Stimulated activated CD8-positive, alpha-beta memory T cell treated with anti-CD3 and anti-CD28 coated beads, Interleukin-7, amount 100 ng/mL, for 1 hour (primary cell): ENCODE data around the gene ALDH7A1.
"Not testable (repeated sequence)": the region's sequence is repeated elsewhere in the genome, so short reads cannot be mapped to it uniquely, and the experiment has no call there.

Experiments
- DNase-seq, 2 donors: peaks; one replicate each; pipeline ENCODE4 v3.0.0-alpha.2; 2020; ENCODE audit warnings: low read depth in 2 of 2

Gene ALDH7A1

GRCh38 chr5:126534553-126534952, 60.5 kb downstream of the ALDH7A1 start:
- DNase-seq: no peak

- DNase-seq: no peak
Measured at GRCh38 chr5:126531543-126532120, 63.4 kb downstream of the ALDH7A1 start.

GRCh38 chr5:126527892-126528291, 67.1 kb downstream of the ALDH7A1 start:
- no peak for DNase-seq

GRCh38 chr5:126527158-126527557, 67.9 kb downstream of the ALDH7A1 start:
- DNase-seq: no peak

GRCh38 chr5:126526493-126526892, 68.5 kb downstream of the ALDH7A1 start:
- no peak for DNase-seq

GRCh38 chr5:126525630-126526245, 69.3 kb downstream of the ALDH7A1 start:
- no peak for DNase-seq

GRCh38 chr5:126523818-126524510, 71.1 kb downstream of the ALDH7A1 start:
- no peak for DNase-seq

GRCh38 chr5:126521130-126521529, 73.9 kb downstream of the ALDH7A1 start:
- no peak for DNase-seq

GRCh38 chr5:126520593-126520953, 74.4 kb downstream of the ALDH7A1 start:
- DNase-seq: no peak

- DNase-seq: no peak
Measured at GRCh38 chr5:126519637-126520592, 75.1 kb downstream of the ALDH7A1 start.

- not testable (repeated sequence) for DNase-seq
Measured at GRCh38 chr5:126519223-126519622, 75.8 kb downstream of the ALDH7A1 start.

- DNase-seq: no peak
Measured at GRCh38 chr5:126516852-126517251, 78.2 kb downstream of the ALDH7A1 start.

- no peak for DNase-seq
Measured at GRCh38 chr5:126516133-126516532, 78.9 kb downstream of the ALDH7A1 start.

- DNase-seq: no peak
Measured at GRCh38 chr5:126515337-126515736, 79.7 kb downstream of the ALDH7A1 start.

GRCh38 chr5:126514558-126515141, 80.4 kb downstream of the ALDH7A1 start:
- DNase-seq: no peak

GRCh38 chr5:126514131-126514557, 80.9 kb downstream of the ALDH7A1 start:
- DNase-seq: no peak

- no peak for DNase-seq
Measured at GRCh38 chr5:126513703-126514102, 81.3 kb downstream of the ALDH7A1 start.

- no peak for DNase-seq
Measured at GRCh38 chr5:126513302-126513701, 81.7 kb downstream of the ALDH7A1 start.

GRCh38 chr5:126512451-126512850, 82.6 kb downstream of the ALDH7A1 start:
- DNase-seq: no peak

- DNase-seq: no peak
Measured at GRCh38 chr5:126511961-126512360, 83.1 kb downstream of the ALDH7A1 start.

- DNase-seq: no peak
Measured at GRCh38 chr5:126509339-126509738, 85.7 kb downstream of the ALDH7A1 start.

GRCh38 chr5:126508962-126509279, 86.1 kb downstream of the ALDH7A1 start:
- no peak for DNase-seq
